Right cardiac atrium (tissue), 5 donors: ENCODE results near the gene POU5F1. TPM values are rescaled to one million over a fixed set of nuclear protein-coding genes. Genes with fewer than 3 reads are reported as not detected.
A peak's percentile ranks its signal among the peaks of the same experiment; 100 is the strongest.
"Not testable (repeated sequence)": the region's sequence is repeated elsewhere in the genome, so short reads cannot be mapped to it uniquely, and the experiment has no call there.

ENCODE experiments used
- ATAC-seq, 2 donors: fragments of 200-7000 bp; cut with Tn5 transposase; one replicate each; pipeline versions ENCODE4 v1.8.0 to v1.9.1; 2020; ENCODE audit warnings: moderate library complexity in 2 of 2, mild to moderate bottlenecking in 1 of 2
- DNase-seq, 3 donors: peaks; one replicate each; pipeline ENCODE4 v3.0.0-alpha.2; 2020
- H3K27ac ChIP-seq: one replicate; pipeline ENCODE4 v1.5.1; 2013; ENCODE audit warnings: mild to moderate bottlenecking, low read length, control low read depth, moderate library complexity
- H3K27me3 ChIP-seq: one replicate; pipeline ENCODE4 v1.6.1; 2013; ENCODE audit not compliant: control insufficient read depth, insufficient read depth
- H3K4me1 ChIP-seq: one replicate; pipeline ENCODE4 v1.6.1; 2013; ENCODE audit warnings: low read length; ENCODE audit not compliant: control insufficient read depth, insufficient read depth
- H3K4me3 ChIP-seq: one replicate; pipeline ENCODE4 v1.5.1; 2013; ENCODE audit warnings: low read length, control low read depth
- H3K9me3 ChIP-seq: one replicate; pipeline ENCODE4 v1.6.1; 2013; ENCODE audit warnings: low read length; ENCODE audit not compliant: control insufficient read depth
- WGBS: extraction: QIAGEN DNeasy Blood & Tissue Kit; methylation state at CpG from one replicate; pipeline ENCODE4 v1.1.7; 2013; 5-methylcytosine and 5-hydroxymethylcytosine counted together
- intact Hi-C, 4 donors: fragments of 100-400 bp; cut with DNase I; formaldehyde crosslinking; loops; one replicate each; pipeline versions ENCODE4 v1.11.0 to v1.14.0; 2022 to 2023
- long read RNA-seq, 4 donors: library from polyadenylated mRNA; unstranded; transcript quantifications; one replicate each; pipeline ENCODE4 v2.0.0, GENCODE V29; 2020 to 2021
- polyA plus RNA-seq: library from polyadenylated mRNA; stranded (reverse); fragments of 200-250 nt; gene quantifications from one replicate; pipeline ENCODE4 v1.2.3, GENCODE V29; 2013
- total RNA-seq, 4 donors: library from RNA; stranded (reverse); fragmentation: NEBNext Ultra II Directional; extraction: Animal tissue kit (Norgen Biotek cat#: 25700); gene quantifications; one replicate each; pipeline ENCODE4 v1.2.1, GENCODE V29; 2021
- donor health status: healthy with polysubstance abuse.
- donor health status: DM: no; HTN: yes; CAD: no.
- donor health status: DM: no; HTN: no; CAD: no.
- donor health status: DM: no; HTN: yes; CAD: no; lungs with severe emphysema.
- donor health status: DM: yes; HTN: yes; CAD: no.

The POU5F1 gene
- total RNA-seq (1 to 10 TPM in 2 of 4 donors, under 1 TPM in 2; 0.34 to 1.2 (median 0.87) TPM), polyA plus RNA-seq (0.57 TPM)
- long read RNA-seq, donor 1: 0 reads
- long read RNA-seq, donor 2: 0 reads
- long read RNA-seq, donor 3, partial matches to known transcripts: 0 of 3 reads
- long read RNA-seq, donor 3, other reads (novel, unspliced or antisense): 3 of 3 reads
- long read RNA-seq, donor 4: 0 reads

GRCh38 chr6:31170600-31170881 lies at the start of gene POU5F1:
Gene POU5F1 (minus strand): TSS chr6:31170682. CDS start chr6:31170620, 62 bp downstream.
- DNase-seq (no peak), ATAC-seq (no peak)
- Histone ChIP-seq H3K4me1 (no peaks in the 10 kb centered on the region), H3K27ac (no peak within 1 kb of the TSS), H3K27me3 (no peaks in the 10 kb centered on the region), H3K4me3 (no peak within 1 kb of the TSS), H3K9me3 (no peaks in the 10 kb centered on the region)
- intact Hi-C loops: no loop called here
- 73% methylated on average over 9 of the region's 9 CpGs for WGBS

- no peaks in the 10 kb centered on the region for H3K9me3 ChIP-seq
- no peaks in the 10 kb centered on the region for H3K27me3 ChIP-seq
- ATAC-seq: peak in 1 of 2 donors; percentile 37
- WGBS: 74% methylated on average over 7 of the region's 7 CpGs
- H3K27ac ChIP-seq: no peak overlapping the region
- H3K4me1 ChIP-seq: no peaks in the 10 kb centered on the region
- DNase-seq: no peak
- intact Hi-C loops: no loop called here
- no peak overlapping the region for H3K4me3 ChIP-seq
These were observed 45.9 kb upstream of the POU5F1 start for GRCh38 chr6:31216208-31216898.

GRCh38 chr6:31215216-31215615 lies 44.7 kb upstream of the POU5F1 start:
- DNase-seq, H3K9me3 ChIP-seq, ATAC-seq, H3K27me3 ChIP-seq, H3K4me1 ChIP-seq, H3K27ac ChIP-seq, H3K4me3 ChIP-seq, intact Hi-C loops: not testable (repeated sequence)
- 58% methylated on average over 2 of the region's 2 CpGs for WGBS

DNA sequence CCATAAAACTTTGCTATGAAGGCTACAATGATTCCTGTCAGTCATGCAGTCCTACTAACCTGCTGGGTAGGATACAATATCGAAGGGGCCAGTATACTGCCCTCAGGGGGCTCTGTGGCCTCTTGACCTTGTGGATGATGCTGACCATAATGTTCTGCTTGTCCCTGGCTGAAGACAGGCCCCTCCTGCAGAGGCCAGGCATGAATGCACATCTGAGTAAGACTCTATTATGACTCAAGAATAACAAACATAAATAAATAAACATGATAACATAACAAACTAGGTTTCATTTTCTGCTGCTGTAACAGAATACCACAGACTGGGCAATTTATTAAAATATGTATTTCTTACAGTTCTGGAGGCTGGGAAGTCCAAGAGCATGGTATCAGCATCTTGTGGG lies 44.0 kb upstream of the POU5F1 start:
- Histone ChIP-seq H3K4me1 (no peaks in the 10 kb centered on the region), H3K27ac (no peak overlapping the region), H3K4me3 (no peak overlapping the region), H3K27me3 (no peaks in the 10 kb centered on the region), H3K9me3 (no peaks in the 10 kb centered on the region)
- intact Hi-C loops: no loop called here
- ATAC-seq (no peak), DNase-seq (no peak)
- 80% methylated on average over 1 of the region's 1 CpG for WGBS

DNA sequence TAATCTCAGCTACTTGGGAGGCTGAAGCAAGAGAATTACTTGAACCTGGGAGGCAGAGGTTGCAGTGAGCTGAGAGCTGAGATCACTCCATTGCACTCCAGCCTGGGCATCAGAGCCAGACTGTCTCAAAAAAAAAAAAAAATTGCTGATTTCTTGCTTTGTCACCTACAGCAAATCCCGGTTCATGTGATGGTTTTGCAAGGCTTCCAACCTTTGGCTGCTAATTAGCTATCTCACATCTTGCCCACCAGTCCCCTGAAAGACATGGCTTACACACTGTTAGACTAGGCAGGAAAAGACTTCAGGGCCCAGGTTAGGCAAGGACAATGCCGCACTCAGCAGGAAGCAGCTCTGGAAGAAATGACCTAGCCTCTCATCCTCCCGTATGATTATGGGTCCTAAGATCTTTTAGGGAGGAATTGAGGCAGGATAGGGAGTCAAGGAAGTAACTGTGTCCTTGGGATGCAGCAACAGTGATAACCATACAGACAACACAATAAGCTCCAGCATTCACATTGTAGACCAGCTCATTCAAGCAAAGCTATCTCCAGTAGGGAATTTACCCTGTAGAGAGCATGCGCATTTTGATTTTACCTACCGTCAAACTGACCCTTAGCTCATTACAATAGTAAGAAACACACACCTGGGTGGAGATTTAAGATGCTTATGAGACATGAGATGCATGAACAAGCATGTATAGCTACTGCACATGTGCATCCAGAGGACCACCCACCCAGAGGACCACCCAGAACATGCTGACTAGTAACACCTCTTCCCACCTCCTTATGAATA lies 40.5 kb upstream of the POU5F1 start:
- intact Hi-C loops: no loop called here
- ATAC-seq (no peak), DNase-seq (no peak)
- 68% methylated on average over 5 of the region's 5 CpGs for WGBS
- Histone ChIP-seq H3K27me3 (no peaks in the 10 kb centered on the region), H3K27ac (no peak overlapping the region), H3K9me3 (no peaks in the 10 kb centered on the region), H3K4me1 (peaks cover 3% of the 10 kb centered on the region), H3K4me3 (no peak overlapping the region)

- intact Hi-C loops: no loop called here
- no peak overlapping the region for H3K27ac ChIP-seq
- no peak for DNase-seq
- H3K4me1 ChIP-seq: peaks cover 3% of the 10 kb centered on the region
- H3K4me3 ChIP-seq: no peak overlapping the region
- 40% methylated on average over 6 of the region's 6 CpGs for WGBS
- H3K27me3 ChIP-seq: no peaks in the 10 kb centered on the region
- ATAC-seq: peak in 1 of 2 donors; percentile 26
- no peaks in the 10 kb centered on the region for H3K9me3 ChIP-seq
These were observed 39.6 kb upstream of the POU5F1 start for GRCh38 chr6:31210123-31210522.

GRCh38 chr6:31209137-31209536 lies 38.7 kb upstream of the POU5F1 start:
- WGBS: 75% methylated on average over 2 of the region's 2 CpGs
- ATAC-seq: no peak
- no peak overlapping the region for H3K27ac ChIP-seq

GRCh38 chr6:31208506-31208905 lies 38.0 kb upstream of the POU5F1 start:
- H3K4me1 ChIP-seq: peaks cover 7% of the 10 kb centered on the region
- no peak overlapping the region for H3K27ac ChIP-seq
- no peak overlapping the region for H3K4me3 ChIP-seq
- no peak for ATAC-seq
- 61% methylated on average over 2 of the region's 2 CpGs for whole genome bisulfite sequencing
- no peak for DNase-seq
- H3K27me3 ChIP-seq: no peaks in the 10 kb centered on the region
- no peaks in the 10 kb centered on the region for H3K9me3 ChIP-seq
- intact Hi-C loops: no loop called here

More at GRCh38 chr6:31209137-31209536, 38.7 kb upstream of the POU5F1 start:
- no peaks in the 10 kb centered on the region for H3K27me3 ChIP-seq
- DNase-seq: no peak
- H3K4me3 ChIP-seq: no peak overlapping the region
- no peaks in the 10 kb centered on the region for H3K9me3 ChIP-seq
- intact Hi-C loops: no loop called here
- peaks cover 6% of the 10 kb centered on the region for H3K4me1 ChIP-seq

DNA sequence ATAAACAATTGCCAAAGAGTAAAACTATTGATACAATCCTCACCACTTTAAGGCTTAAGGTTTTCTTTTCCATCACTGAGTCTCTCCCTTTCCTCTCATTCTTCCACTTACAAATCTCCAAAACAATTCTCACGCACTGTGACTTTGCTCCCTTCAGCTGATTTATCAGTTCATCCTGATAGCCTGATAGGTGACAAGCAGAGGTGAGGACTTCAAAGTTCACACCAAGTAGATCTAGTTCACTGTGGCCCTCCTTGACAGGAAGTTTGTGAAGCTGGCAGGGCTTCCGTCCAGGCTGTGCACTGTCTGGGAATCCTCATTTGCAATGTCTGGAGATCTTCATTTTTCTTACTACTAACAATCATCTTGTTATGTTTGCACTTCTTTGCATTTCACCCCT lies 35.2 kb upstream of the POU5F1 start:
- DNase-seq: no peak
- WGBS: 76% methylated on average over 2 of the region's 2 CpGs
- H3K27ac ChIP-seq: no peak overlapping the region
- no peaks in the 10 kb centered on the region for H3K27me3 ChIP-seq
- H3K4me3 ChIP-seq: no peak overlapping the region
- no peaks in the 10 kb centered on the region for H3K9me3 ChIP-seq
- intact Hi-C loops: no loop called here
- peaks cover 11% of the 10 kb centered on the region for H3K4me1 ChIP-seq
- ATAC-seq: no peak

DNA sequence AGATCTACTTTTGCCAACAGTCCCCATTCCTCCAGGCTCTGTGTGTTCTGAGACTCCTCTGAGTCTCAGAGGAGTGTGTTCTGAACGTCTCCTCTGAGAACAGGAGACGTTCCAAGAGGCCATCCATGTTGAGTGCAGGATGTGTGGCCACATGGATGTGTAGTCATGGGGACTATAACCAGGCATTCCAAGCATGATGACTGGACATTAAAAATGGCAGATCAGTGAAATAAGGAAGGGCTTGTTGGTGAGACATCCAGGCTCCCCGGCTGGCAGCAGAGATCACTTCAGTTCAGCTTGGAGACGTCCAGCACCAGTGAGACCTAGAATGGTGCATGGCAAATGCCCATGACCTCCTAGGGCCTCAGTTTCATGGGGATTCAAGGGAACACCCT lies 34.3 kb upstream of the POU5F1 start:
- WGBS: 76% methylated on average over 4 of the region's 4 CpGs
- H3K27ac ChIP-seq: no peak overlapping the region
- peaks cover 11% of the 10 kb centered on the region for H3K4me1 ChIP-seq
- no peaks in the 10 kb centered on the region for H3K27me3 ChIP-seq
- intact Hi-C loops: no loop called here
- ATAC-seq (no peak), DNase-seq (no peak)
- no peaks in the 10 kb centered on the region for H3K9me3 ChIP-seq
- no peak overlapping the region for H3K4me3 ChIP-seq

DNA sequence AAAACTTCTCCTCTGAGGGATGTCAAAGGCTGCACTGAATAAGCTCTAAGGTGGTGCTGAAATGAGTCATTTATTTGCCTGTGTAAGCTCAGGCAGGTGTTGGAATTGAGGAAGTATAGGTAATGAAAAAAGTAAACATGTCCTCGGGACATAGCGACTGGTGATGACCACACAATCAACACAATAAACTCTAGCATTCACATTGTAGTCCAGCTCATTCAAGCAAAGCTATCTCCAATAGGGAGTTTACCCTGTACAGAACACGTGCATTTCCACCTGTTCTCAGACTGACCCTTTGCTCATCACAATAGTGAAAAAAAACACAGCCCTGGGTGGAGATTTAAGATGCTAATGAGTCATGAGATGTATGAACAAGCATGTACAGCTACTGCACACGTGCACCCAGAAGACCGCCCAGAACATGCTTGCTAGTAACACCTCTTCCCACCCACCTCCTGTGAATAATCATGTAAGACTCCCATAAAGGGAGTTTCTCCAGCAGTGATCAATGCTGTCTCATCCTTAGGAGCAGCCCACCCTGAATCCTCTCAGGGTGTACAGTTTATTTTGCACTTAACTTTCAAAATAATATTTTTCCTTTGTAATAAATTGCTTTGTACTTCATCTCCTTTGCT lies 33.0 kb upstream of the POU5F1 start:
- intact Hi-C loops: no loop called here
- peak overlapping the region; percentile 76 for H3K27ac ChIP-seq
- H3K9me3 ChIP-seq: no peaks in the 10 kb centered on the region
- 52% methylated on average over 5 of the region's 5 CpGs for WGBS
- peaks cover 11% of the 10 kb centered on the region for H3K4me1 ChIP-seq
- DNase-seq: no peak
- peak; percentile 35 to 57 for ATAC-seq
- peak overlapping the region; percentile 70 for H3K4me3 ChIP-seq
- no peaks in the 10 kb centered on the region for H3K27me3 ChIP-seq
